Measurements from ENCODE around the gene LDLR.
"Not testable (repeated sequence)": the region's sequence is repeated elsewhere in the genome, so short reads cannot be mapped to it uniquely, and the experiment has no call there.

The LDLR gene

DNA sequence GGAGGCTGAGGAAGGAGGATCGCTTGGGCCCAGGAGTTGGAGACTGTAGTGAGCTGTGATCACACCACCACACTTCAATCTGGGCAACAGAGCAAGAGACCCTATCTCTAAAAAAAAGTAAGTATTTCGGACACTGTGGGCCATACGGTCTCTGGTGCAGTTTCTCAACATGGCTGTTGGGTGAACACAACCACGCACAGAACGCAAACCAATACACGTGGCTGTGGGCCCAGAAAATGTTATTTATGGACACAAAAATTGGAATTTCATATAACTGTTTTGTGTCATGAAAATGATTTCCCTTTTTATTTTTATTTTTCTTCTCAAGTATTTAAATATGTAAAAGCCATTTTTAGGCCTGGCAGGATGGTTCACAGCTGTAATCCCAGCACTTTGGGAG, 19.5 kb downstream of the LDLR start:
- ATAC-seq = no peak
- Mint-ChIP-seq H3K36me3 (peaks cover 18% of the 10 kb centered on the region), H3K4me1 (no peaks in the 10 kb centered on the region)

DNA sequence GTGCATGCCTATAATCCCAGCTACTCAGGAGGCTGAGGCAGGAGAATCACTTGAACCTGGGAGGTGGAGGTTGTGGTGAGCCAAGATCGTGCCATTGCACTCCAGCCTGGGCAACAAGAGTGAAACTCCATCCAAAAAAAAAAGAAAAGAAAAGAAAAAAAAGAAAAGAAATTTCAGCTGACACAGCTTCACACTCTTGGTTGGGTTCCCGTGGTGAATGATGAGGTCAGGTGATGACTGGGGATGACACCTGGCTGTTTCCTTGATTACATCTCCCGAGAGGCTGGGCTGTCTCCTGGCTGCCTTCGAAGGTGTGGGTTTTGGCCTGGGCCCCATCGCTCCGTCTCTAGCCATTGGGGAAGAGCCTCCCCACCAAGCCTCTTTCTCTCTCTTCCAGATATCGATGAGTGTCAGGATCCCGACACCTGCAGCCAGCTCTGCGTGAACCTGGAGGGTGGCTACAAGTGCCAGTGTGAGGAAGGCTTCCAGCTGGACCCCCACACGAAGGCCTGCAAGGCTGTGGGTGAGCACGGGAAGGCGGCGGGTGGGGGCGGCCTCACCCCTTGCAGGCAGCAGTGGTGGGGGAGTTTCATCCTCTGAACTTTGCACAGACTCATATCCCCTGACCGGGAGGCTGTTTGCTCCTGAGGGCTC, 22.0 kb downstream of the LDLR start:
- no peaks in the 10 kb centered on the region for H3K4me1 Mint-ChIP-seq
- ATAC-seq = no peak
- no peaks in the 10 kb centered on the region for H3K9me3 Mint-ChIP-seq
- no peak overlapping the region for H3K27ac Mint-ChIP-seq
- H3K27me3 Mint-ChIP-seq = no peaks in the 10 kb centered on the region
- no peak overlapping the region for H3K4me3 Mint-ChIP-seq
- H3K36me3 Mint-ChIP-seq = peaks cover 13% of the 10 kb centered on the region

More for the DNA sequence above, 19.5 kb downstream of the LDLR start:
- Mint-ChIP-seq H3K27me3 (no peaks in the 10 kb centered on the region), H3K4me3 (no peak overlapping the region), H3K9me3 (no peaks in the 10 kb centered on the region), H3K27ac (no peak overlapping the region)

DNA sequence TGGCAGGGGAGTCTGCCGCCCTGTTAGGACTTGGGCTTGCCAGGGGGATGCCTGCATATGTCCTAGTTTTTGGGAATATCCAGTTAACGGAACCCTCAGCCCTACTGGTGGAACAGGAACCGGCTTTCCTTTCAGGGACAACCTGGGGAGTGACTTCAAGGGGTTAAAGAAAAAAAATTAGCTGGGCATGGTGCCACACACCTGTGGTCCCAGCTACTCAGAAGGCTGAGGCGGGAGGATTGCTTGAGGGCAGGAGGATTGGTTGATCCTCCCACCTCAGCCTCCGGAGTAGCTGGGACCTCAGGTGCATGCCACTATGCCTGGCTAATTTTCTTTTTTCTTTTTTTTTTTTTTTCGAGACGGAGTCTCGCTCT, 22.5 kb downstream of the LDLR start:
- no peak for ATAC-seq
- Mint-ChIP-seq H3K9me3 (no peaks in the 10 kb centered on the region), H3K4me1 (no peaks in the 10 kb centered on the region), H3K27ac (no peak overlapping the region), H3K36me3 (peaks cover 18% of the 10 kb centered on the region), H3K4me3 (no peak overlapping the region), H3K27me3 (no peaks in the 10 kb centered on the region)

DNA sequence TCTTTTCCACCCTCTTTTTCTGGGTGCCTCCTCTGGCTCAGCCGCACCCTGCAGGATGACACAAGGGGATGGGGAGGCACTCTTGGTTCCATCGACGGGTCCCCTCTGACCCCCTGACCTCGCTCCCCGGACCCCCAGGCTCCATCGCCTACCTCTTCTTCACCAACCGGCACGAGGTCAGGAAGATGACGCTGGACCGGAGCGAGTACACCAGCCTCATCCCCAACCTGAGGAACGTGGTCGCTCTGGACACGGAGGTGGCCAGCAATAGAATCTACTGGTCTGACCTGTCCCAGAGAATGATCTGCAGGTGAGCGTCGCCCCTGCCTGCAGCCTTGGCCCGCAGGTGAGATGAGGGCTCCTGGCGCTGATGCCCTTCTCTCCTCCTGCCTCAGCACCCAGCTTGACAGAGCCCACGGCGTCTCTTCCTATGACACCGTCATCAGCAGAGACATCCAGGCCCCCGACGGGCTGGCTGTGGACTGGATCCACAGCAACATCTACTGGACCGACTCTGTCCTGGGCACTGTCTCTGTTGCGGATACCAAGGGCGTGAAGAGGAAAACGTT, 24.0 kb downstream of the LDLR start:
- Mint-ChIP-seq H3K9me3 (no peaks in the 10 kb centered on the region), H3K27ac (no peak overlapping the region), H3K36me3 (peaks cover 21% of the 10 kb centered on the region), H3K27me3 (no peaks in the 10 kb centered on the region), H3K4me3 (no peak overlapping the region), H3K4me1 (no peaks in the 10 kb centered on the region)
- no peak for ATAC-seq

DNA sequence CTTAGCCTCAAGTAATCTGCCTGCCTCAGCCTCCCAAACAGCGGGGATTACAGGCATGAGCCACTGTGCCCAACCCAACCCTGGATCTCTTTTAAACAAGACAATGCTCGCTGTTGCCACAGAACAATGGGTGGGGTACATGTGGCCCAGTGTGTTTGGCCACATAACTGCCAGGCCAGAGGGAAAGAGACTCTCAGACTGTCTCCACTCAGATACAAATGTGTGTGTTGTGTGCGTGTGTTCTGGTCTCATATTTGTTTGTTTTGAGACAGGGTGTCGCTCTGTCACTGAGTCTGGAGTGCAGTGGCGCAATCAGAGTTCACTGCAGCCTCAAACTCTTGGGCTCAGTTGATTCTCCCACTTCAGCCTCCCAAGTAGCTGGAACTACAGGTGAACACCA, 25.8 kb downstream of the LDLR start:
- Mint-ChIP-seq H3K4me1 (no peaks in the 10 kb centered on the region), H3K36me3 (peaks cover 21% of the 10 kb centered on the region), H3K4me3 (no peak overlapping the region), H3K27me3 (no peaks in the 10 kb centered on the region), H3K9me3 (no peaks in the 10 kb centered on the region), H3K27ac (no peak overlapping the region)
- no peak for ATAC-seq

DNA sequence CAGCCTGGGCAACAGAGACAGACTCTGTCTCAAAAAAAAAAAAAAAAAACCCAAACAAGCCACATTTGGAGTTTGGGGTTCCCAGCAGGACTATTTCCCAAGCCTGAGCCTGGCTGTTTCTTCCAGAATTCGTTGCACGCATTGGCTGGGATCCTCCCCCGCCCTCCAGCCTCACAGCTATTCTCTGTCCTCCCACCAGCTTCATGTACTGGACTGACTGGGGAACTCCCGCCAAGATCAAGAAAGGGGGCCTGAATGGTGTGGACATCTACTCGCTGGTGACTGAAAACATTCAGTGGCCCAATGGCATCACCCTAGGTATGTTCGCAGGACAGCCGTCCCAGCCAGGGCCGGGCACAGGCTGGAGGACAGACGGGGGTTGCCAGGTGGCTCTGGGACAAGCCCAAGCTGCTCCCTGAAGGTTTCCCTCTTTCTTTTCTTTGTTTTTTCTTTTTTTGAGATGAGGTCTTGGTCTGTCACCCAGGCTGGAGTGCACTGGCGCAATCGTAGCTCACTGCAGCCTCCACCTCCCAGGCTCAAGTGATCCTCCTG, 26.7 kb downstream of the LDLR start:
- peaks cover 31% of the 10 kb centered on the region for H3K36me3 Mint-ChIP-seq
- no peaks in the 10 kb centered on the region for H3K4me1 Mint-ChIP-seq
- H3K27me3 Mint-ChIP-seq = no peaks in the 10 kb centered on the region
- no peak overlapping the region for H3K27ac Mint-ChIP-seq
- no peak for ATAC-seq
- no peak overlapping the region for H3K4me3 Mint-ChIP-seq
- no peaks in the 10 kb centered on the region for H3K9me3 Mint-ChIP-seq

DNA sequence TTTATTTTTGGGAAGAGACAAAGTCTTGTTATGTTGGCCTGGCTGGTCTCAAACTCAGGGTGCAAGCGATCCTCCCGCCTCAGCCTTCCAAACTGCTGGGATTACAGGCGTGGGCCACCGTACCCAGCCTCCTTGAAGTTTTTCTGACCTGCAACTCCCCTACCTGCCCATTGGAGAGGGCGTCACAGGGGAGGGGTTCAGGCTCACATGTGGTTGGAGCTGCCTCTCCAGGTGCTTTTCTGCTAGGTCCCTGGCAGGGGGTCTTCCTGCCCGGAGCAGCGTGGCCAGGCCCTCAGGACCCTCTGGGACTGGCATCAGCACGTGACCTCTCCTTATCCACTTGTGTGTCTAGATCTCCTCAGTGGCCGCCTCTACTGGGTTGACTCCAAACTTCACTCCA, 27.2 kb downstream of the LDLR start:
- peaks cover 34% of the 10 kb centered on the region for H3K36me3 Mint-ChIP-seq
- no peak overlapping the region for H3K4me3 Mint-ChIP-seq
- no peaks in the 10 kb centered on the region for H3K27me3 Mint-ChIP-seq
- no peak overlapping the region for H3K27ac Mint-ChIP-seq
- ATAC-seq = no peak
- no peaks in the 10 kb centered on the region for H3K9me3 Mint-ChIP-seq
- no peaks in the 10 kb centered on the region for H3K4me1 Mint-ChIP-seq

DNA sequence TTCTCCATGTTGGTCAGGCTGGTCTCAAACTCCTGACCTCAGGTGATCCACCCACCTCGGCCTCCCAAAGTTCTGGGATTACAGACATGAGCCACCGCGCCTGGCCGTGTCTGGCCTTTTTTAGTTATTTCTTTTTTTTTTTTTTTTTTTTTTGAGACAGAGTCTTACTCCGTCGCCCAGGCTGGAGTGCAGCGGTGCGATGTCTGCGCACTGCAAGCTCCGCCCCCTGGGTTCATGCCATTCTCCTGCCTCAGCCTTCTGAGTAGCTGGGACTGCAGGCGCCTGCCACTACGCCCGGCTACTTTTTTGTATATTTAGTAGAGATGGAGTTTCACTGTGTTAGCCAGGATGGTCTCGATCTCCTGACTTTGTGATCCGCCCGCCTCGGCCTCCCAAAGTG, 32.7 kb downstream of the LDLR start:
- H3K9me3 Mint-ChIP-seq, H3K27ac Mint-ChIP-seq, ATAC-seq, H3K27me3 Mint-ChIP-seq, H3K4me1 Mint-ChIP-seq, H3K4me3 Mint-ChIP-seq: not testable (repeated sequence)
- peaks cover 14% of the 10 kb centered on the region for H3K36me3 Mint-ChIP-seq

DNA sequence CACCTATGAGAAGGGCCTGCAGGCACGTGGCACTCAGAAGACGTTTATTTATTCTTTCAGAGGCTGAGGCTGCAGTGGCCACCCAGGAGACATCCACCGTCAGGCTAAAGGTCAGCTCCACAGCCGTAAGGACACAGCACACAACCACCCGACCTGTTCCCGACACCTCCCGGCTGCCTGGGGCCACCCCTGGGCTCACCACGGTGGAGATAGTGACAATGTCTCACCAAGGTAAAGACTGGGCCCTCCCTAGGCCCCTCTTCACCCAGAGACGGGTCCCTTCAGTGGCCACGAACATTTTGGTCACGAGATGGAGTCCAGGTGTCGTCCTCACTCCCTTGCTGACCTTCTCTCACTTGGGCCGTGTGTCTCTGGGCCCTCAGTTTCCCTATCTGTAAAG, 33.9 kb downstream of the LDLR start:
- H3K9me3 Mint-ChIP-seq = no peaks in the 10 kb centered on the region
- ATAC-seq = no peak
- no peaks in the 10 kb centered on the region for H3K4me1 Mint-ChIP-seq
- peaks cover 19% of the 10 kb centered on the region for H3K36me3 Mint-ChIP-seq
- H3K27me3 Mint-ChIP-seq = no peaks in the 10 kb centered on the region
- H3K27ac Mint-ChIP-seq = no peak overlapping the region
- no peak overlapping the region for H3K4me3 Mint-ChIP-seq

DNA sequence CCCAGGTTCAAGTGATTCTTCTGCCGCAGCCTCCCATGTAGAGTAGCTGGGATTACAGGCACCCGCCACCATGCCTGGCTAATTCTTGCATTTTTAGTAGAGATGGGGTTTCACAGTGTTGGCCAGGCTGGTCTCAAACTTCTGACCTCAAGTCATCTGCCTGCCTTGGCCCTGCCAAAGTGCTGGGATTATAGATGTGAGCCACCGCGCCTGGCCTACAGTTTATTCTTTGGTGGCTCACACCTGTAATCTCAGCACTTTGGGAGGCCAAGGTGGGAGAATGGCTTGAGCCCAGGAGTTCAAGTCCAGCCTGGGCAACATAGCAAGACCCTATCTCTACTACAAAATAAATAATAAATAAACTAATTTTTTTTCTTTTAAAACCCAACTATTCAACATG, 34.9 kb downstream of the LDLR start:
- H3K9me3 Mint-ChIP-seq, H3K4me1 Mint-ChIP-seq, H3K27me3 Mint-ChIP-seq, H3K27ac Mint-ChIP-seq, ATAC-seq, H3K4me3 Mint-ChIP-seq: not testable (repeated sequence)
- H3K36me3 Mint-ChIP-seq = peaks cover 20% of the 10 kb centered on the region

DNA sequence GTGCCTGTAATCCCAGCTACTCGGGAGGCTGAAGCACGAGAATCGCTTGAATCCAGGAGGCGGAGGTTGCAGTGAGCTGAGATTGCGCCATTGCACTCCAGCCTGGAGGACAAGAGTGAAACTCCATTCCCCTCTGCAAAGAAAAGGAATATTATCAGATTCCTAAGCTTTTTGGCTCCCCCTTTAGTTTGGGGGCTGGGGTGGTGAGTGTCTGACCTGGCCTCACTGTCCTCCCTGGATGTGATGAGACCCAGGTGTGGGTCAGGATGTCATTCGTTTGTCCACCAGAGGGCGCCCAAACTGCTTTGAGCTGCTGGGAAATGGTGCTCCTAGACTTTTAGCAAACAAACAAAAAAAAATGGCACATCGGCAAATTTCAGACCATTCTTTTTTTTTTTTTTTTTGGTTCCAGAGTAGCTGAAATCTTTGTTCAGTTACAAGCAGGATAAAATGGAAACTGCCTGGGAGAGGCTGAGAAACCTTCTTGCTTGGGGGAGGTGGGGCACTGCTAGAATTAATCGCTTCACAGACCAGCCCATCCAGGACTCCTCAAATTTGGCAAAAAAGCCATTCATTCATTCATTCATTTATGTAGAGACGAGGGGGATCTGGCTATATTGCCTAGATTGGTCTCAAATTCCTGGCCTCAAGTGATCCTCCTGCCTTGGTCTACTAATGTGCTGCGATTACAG, 36.9 kb downstream of the LDLR start:
- Mint-ChIP-seq H3K9me3 (no peaks in the 10 kb centered on the region), H3K36me3 (peaks cover 12% of the 10 kb centered on the region), H3K27me3 (no peaks in the 10 kb centered on the region)

DNA sequence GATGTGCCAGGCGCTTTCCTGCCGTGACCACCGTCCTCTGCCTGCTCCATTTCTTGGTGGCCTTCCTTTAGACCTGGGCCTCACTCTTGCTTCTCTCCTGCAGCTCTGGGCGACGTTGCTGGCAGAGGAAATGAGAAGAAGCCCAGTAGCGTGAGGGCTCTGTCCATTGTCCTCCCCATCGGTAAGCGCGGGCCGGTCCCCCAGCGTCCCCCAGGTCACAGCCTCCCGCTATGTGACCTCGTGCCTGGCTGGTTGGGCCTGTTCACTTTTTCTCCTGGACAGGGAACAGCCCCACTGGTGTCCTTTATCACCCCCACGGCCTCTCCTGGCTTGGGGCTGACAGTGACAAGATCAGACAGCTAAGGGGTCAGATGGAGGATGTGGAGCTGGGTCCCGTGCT, 38.6 kb downstream of the LDLR start:
- no peaks in the 10 kb centered on the region for H3K27me3 Mint-ChIP-seq
- peaks cover 11% of the 10 kb centered on the region for H3K4me1 Mint-ChIP-seq
- ATAC-seq = no peak
- H3K27ac Mint-ChIP-seq = no peak overlapping the region
- H3K9me3 Mint-ChIP-seq = no peaks in the 10 kb centered on the region
- H3K36me3 Mint-ChIP-seq = peaks cover 21% of the 10 kb centered on the region
- H3K4me3 Mint-ChIP-seq = no peak overlapping the region

More for the DNA sequence above, 36.9 kb downstream of the LDLR start:
- peak; percentile 71 for ATAC-seq
- Mint-ChIP-seq H3K4me3 (no peak overlapping the region), H3K4me1 (peaks cover 7% of the 10 kb centered on the region), H3K27ac (no peak overlapping the region)

DNA sequence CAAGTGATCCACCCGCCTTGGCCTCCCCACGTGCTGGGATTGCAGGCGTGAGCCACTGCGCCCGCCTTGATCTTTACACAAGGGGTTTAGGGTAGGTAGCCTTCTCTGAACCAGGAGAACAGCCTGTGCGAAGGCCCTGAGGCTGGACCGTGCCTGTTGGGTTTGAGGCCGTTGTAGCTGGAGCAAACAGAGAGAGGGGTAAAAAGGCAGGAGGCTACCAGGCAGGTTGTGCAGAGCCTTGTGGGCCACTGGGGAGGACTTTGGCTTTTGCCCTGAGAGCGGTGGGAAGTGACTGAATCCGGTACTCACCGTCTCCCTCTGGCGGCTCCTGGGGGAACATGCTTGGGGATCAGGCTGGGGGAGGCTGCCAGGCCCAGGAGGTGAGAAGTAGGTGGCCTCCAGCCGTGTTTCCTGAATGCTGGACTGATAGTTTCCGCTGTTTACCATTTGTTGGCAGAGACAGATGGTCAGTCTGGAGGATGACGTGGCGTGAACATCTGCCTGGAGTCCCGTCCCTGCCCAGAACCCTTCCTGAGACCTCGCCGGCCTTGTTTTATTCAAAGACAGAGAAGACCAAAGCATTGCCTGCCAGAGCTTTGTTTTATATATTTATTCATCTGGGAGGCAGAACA, 41.7 kb downstream of the LDLR start:
- H3K9me3 Mint-ChIP-seq = no peaks in the 10 kb centered on the region
- H3K4me3 Mint-ChIP-seq = no peak overlapping the region
- peaks cover 11% of the 10 kb centered on the region for H3K4me1 Mint-ChIP-seq
- peak; percentile 86 for ATAC-seq
- no peak overlapping the region for H3K27ac Mint-ChIP-seq
- peaks cover 21% of the 10 kb centered on the region for H3K36me3 Mint-ChIP-seq
- H3K27me3 Mint-ChIP-seq = peaks cover 1% of the 10 kb centered on the region

DNA sequence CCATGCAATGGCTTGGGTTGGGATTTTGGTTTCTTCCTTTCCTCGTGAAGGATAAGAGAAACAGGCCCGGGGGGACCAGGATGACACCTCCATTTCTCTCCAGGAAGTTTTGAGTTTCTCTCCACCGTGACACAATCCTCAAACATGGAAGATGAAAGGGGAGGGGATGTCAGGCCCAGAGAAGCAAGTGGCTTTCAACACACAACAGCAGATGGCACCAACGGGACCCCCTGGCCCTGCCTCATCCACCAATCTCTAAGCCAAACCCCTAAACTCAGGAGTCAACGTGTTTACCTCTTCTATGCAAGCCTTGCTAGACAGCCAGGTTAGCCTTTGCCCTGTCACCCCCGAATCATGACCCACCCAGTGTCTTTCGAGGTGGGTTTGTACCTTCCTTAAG, 42.2 kb downstream of the LDLR start:
- H3K4me1 Mint-ChIP-seq = peaks cover 11% of the 10 kb centered on the region
- peaks cover 21% of the 10 kb centered on the region for H3K36me3 Mint-ChIP-seq
- no peak overlapping the region for H3K27ac Mint-ChIP-seq
- H3K27me3 Mint-ChIP-seq = peaks cover 6% of the 10 kb centered on the region
- H3K4me3 Mint-ChIP-seq = no peak overlapping the region
- ATAC-seq = no peak
- no peaks in the 10 kb centered on the region for H3K9me3 Mint-ChIP-seq

DNA sequence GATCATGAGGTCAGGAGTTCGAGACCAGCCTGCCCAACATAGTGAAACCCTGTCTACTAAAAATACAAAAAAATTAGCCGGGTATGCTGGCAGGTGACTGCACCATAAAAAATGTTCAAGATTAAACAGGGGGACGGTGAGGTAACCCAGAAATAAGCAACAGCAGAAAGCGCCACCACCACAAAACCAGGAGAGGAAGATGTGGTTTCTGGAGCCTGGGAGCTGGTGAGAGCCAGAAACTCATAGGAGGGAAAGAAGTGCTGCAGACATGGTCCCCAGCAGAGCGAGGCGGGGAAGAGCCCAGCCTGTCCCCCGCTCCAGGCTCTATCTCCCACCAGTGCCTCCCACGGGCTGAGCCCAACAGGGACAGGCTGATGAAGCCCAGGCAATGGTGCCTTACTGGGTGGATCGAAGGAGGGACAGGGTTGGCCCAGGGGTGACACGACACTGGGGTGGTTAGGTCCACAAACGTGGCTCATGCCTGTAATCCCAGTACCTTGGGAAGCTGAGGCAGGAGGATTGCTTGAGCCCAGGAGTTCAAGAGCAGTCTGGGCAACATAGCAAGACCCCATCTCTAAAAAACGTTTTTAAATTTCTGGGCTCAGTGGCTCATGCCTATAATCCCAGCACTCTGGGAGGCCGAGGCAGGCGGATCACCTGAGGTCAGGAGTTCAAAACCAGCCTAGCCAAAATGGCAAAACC, 47.3 kb downstream of the LDLR start:
- ATAC-seq = no peak
- peaks cover 7% of the 10 kb centered on the region for H3K36me3 Mint-ChIP-seq
- peaks cover 53% of the 10 kb centered on the region for H3K27me3 Mint-ChIP-seq
- peaks cover 7% of the 10 kb centered on the region for H3K4me1 Mint-ChIP-seq
- no peak overlapping the region for H3K27ac Mint-ChIP-seq
- no peaks in the 10 kb centered on the region for H3K9me3 Mint-ChIP-seq
- H3K4me3 Mint-ChIP-seq = no peak overlapping the region

Data from stimulated activated memory B cell treated with anti-CD40 and anti-IgM and Interleukin-4, amounts not matched to agents 10 μg/mL and 1 μg/mL and 100 μg/mL, for 72 hours (primary cell).